ENCODE data around the gene PLCH2.

Gene PLCH2

GRCh38 chr1:2463396-2463795 lies 12.7 kb upstream of the PLCH2 start:
- no peak for DNase-seq

DNA sequence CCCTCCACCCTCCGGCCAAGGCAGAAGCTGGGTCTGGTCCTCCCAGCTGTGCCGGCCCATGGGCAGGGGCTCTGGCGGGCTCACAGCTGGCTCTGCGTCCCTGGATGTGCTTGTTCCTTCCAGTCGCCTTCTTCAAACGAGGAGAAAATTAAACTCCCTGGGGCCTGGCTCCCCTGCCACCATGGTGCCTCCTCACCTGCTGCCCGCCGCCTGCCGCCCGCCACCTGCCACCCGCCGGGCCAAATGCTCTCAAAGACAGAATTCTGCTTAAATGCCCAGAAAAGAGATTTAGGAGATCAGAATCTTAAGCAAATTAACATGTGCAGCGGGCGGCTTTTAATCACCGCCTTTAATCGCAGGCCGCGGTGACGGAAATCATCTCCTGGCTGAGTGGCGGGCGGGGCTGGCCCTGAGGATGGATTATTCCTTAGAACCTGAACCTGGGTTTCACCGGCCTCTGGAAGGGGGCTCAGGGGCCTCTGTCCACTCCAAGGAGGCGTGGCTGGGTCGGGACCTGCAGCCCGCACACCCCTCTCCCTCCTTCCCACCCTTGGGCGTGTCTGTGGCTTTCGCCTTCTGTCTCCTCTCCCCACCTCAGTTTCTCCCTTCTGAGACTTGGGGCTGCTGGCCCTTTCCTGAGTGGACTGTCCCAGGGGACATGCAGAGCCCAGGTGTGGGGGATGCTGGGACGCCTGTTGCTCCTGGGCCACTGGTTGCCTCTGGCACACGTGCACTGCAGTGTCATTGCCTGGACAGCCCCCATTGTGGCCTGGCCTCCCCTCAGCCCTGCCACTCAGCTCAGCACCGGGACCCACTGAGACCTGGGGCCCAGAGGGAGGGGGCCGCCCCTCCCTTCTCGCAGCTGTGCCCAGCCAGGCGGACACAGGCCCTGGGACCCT lies 10.5 kb upstream of the PLCH2 start:
- DNase-seq = no peak

- no peak for DNase-seq
These were observed 9.8 kb upstream of the PLCH2 start for GRCh38 chr1:2466270-2466665.

- no peak for DNase-seq
These were observed 9.0 kb upstream of the PLCH2 start for GRCh38 chr1:2466958-2467554.

GRCh38 chr1:2468041-2468472 lies 8.0 kb upstream of the PLCH2 start:
- DNase-seq = no peak

DNA sequence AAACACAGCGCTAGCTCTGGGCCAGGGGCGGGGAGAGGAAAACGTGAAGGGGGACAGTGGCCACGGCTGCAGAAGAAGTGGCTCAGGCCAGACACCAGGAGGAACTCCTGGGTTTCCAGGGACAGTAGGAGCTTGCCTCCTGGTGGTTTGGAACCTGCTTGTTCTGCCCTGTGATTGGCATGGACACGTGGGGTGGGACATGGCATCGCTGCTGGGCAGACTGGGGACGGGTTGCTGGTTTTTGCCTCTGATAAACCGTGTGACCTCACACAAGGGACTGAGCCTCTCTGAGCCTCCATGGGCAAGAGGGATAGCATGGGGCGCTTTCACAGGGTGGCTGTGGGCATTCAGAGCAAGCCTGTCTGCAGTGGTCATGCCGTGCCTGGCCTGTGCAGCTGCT lies 7.5 kb upstream of the PLCH2 start:
- DNase-seq = no peak

DNA sequence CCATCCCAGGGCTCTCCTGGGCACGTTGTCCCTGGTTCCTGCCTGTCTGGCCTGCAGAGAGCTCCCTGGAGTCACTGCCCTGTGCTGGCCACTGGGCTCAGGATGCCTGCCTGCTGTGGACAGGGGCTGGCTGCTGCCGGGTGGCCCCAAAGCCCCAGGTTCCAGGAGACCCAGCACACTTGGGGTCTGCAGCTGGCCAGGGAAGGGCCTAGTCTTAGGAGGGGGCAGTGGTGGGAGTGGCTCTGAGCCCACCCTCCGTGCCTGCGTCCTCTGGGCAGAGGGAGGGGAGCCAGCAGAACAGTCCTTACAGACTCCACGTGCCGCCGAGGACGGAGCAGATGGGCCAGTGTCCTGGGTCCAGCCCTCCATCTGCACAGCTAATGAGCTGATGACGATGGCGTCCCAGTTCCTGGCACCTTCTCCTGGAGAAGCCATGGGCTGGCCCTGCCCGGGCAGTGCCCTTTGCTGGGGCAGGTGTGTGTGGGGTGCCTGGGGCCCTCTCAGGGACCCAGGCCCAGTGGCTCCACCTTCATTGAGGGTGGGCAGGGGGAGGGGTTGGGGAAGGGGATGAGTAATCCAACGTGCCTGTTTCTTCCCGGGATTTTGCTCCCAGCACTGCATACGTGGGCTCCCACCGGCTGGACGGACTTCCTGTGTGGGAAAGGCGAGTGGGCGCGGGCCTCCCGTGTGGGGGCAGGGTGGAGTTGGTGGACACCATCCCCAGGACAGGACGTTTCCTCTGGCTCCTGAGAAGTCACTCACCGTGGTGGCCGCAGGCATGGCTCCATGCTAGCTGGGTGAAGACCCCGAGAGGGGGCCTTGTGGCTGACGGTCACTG lies 6.8 kb upstream of the PLCH2 start:
- no peak for DNase-seq

GRCh38 chr1:2470290-2471158 lies 5.6 kb upstream of the PLCH2 start:
- no peak for DNase-seq

DNA sequence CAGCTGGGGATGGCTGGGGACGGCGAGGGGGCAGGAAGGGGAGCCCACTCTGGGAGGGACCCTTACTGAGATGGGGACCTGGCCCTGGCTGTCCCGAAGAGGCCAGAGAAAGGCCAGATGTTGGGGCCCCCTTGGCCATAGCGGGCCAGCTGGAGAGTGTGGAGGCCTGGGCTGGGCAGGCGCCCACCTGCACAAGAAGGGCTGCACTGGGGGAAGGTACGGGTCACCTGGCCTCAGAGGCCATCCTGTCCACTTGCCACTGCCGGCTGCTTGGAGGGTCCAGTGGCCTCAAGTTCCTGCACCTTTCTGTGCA lies 5.0 kb upstream of the PLCH2 start:
- no peak for DNase-seq

DNA sequence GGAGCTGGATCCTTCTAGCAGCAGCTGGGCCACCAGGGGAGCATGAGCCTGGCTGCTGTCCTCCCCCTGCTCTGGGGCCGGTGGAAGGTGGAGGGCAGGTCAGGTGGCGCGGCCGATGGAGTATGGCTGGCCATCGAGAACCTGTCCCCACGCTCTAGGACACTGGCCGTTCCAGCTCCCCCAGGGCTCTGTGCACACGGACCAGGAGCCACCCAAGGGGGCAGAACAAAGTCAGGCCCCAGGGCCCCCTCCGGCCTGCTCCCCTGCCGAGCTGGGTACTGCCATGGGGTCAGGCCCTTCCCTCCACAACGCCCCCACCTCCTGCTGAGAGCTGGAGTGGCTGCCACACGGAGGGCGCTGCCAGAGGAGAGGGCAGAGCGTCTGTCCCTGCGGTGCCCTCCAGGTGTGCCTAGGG lies 4.5 kb upstream of the PLCH2 start:
- no peak for DNase-seq

- no peak for DNase-seq
These were observed 4.0 kb upstream of the PLCH2 start for GRCh38 chr1:2472109-2472508.

- no peak for DNase-seq
These were observed 3.4 kb upstream of the PLCH2 start for GRCh38 chr1:2472561-2473177.

GRCh38 chr1:2473198-2473597 lies 2.9 kb upstream of the PLCH2 start:
- no peak for DNase-seq

GRCh38 chr1:2474104-2474844 lies 1.8 kb upstream of the PLCH2 start:
- DNase-seq = no peak

GRCh38 chr1:2474933-2475371 lies 1.1 kb upstream of the PLCH2 start:
- no peak for DNase-seq

DNA sequence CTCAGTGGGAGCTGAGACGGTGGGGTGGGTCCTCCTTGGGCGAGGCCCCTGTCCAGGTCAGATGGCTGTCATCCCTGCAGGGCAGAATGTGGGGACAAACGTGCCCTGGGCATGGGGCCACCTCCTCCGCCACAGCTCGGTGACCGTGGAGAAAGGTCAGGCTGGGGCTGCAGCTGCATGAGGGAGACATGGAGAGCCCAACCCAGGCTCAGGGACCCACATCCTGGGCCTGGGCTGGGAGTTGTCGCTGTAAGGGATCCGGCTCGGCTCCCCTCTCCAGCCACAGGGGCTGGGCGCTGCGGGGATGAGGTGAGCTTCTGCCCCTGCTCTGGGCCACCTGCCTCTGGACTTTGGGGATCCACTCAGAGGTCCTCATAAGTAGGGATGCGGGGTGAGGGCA lies 518 bp upstream of the PLCH2 start:
- no peak for DNase-seq

- DNase-seq = no peak
These were observed 1.2 kb downstream of the PLCH2 start for GRCh38 chr1:2477309-2477708.

DNA sequence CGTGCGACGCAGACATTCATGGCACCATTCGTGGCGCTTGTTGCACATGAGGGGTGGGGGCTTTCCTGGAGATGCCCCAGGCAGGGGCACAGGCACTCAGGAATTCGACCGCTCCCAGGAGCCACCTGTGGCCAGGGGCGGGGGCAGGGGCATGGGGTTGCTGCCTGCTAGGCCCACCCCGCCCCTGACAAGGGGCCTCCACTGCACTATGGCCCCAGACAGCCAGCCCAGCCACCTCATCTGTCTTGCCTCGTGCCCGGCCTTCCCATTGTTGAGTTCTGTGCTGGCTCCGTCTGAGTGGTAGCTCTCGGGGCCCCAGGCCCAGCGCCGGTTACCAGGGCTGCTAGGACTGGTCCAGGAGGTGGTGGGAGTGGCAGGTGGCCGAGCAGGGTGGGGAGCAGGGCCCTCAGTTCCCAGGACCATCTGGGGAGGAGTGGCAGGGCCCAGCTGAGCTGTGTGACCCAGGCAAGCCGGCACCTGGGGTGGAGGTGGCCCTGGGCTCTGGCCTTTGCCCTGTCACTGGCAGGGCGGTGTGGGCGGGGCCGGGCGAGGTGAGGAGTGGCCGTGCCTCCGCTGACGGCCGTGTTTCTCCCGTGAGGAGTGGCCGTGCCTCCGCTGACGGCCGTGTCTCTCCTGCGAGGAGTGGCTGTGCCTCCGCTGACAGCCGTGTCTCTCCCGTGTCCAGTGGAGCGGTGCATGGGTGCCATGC lies 1.9 kb downstream of the PLCH2 start:
- DNase-seq = no peak

GRCh38 chr1:2479186-2479585 lies 3.1 kb downstream of the PLCH2 start:
- no peak for DNase-seq

GRCh38 chr1:2479618-2480017 lies 3.5 kb downstream of the PLCH2 start:
- DNase-seq = no peak
